ENCODE results near the gene ILKAP.
A peak's percentile ranks its signal among the peaks of the same experiment; 100 is the strongest.

ILKAP gene

DNA sequence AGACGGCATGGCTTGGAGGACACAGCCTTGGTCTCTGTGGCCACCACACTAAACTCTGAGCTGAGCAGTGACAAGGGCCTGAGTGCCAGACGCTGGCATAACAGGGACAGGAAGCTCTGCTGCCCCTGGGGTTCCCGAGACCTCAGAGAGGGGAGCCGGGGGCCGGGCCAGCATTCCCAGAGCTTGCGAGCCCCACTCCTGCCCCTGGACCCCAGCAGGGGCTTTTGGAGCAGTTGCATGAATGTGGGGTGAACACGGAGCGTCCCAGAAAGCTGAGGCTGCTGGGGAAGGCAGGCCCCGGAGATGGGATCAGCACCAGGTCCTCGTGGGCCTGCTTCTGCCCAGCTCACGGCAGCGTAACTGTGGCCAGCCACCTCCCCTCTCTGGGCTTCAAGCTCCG is 52.3 kb downstream of the ILKAP start:
- DNase-seq, result no peak

DNA sequence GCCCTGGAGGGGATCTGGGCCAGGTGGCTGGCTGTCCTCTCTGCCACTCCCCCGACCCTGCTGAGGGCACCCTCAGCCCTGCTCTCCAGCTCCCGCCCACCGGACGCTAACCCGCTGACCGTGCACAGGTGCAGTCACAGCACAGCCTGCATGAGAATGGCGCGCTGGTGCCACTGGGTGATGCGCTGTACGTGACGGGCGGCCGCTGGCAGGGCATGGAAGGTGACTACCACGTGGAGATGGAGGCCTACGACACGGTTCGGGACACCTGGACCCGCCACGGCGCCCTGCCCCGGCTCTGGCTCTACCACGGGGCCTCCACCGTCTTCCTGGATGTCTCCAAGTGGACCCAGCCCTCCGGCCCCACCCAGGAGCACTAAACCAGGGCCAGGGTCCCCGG is 52.8 kb downstream of the ILKAP start:
- no peak for DNase-seq

DNA sequence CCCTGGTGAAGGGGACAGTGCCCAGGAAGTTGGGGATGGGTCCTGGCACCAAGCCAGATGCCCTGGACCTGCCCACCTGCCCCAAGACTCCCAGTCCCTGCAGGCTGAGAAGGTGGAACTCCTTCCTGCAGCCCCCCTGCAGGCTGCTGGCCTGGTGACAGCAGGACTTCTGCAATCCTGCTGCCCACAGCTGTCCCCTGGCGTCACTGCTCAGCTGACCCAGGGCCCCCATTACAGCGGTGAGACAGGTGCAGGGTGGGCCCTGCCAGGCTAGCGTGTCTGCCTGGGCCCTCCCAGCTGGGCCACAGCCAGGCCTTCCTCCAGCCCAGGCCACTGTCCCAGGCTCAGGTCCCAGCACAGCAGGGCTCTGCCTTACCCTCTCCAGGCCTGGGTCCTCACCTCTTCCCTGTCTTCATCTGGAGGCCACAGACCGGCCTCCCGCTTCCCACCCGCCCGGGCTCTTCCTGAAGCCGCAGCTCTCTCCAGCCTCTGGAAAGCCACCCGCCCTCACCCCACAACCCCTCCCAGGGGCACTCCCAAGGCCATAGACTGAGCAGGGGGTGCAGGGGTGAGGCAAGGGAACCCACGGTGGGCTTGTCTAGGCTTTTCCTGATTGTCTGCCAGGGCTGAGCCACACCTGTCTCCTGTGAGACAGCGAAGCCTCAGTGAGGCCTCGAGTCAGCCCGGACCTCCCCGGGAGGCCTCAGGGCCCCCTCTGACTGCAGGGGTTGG is 53.5 kb downstream of the ILKAP start:
- no peak for DNase-seq

DNA sequence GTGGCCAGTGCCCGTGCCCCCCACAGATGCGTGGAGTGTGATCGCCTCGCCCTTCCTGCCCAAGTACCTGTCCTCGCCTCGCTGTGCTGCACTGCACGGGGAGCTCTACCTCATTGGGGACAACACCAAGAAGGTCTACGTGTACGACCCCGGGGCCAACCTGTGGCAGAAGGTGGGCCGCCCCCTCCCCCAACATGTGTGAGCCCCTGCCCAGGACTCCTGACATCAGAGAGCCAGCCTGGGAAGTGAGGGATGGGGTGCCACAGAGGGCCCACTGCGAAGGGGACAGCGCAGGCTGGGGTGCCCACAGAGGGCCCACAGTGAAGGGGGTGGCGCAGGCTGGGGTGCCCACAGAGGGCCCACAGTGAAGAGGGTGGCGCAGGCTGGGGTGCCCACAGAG is 54.5 kb downstream of the ILKAP start:
- DNase-seq, result no peak

DNA sequence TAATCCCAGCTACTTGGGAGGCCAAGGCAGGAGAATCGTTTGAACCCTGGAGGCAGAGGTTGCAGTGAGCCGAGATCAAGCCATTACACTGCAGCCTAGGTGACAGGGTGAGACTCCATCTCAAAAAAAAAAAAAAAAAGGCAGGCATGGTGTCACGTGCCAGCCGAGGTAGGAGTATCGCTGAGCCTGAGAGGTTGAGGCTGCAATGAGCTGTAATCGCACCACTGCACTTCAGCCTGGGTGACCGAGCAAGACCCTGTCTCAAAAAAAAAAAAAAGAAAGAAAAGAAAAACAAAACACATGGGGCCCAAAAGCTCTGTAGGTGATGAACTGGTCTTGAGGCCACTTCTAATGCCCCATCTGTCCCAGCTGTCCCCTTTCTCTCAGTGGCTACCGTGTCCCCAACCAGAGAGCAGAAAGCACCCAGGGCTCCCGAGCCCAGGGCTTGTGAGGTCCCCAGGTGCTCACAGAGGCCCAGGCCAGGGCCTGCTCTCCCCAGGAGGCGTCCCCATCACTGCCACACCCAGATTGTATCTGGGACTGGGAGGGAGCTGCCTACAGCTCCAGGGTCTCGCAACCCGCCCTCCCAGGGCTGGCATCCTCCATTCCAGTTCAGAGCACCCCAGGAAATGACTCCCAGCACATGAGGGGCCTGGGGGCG is 56.5 kb downstream of the ILKAP start:
- no peak for DNase-seq

DNA sequence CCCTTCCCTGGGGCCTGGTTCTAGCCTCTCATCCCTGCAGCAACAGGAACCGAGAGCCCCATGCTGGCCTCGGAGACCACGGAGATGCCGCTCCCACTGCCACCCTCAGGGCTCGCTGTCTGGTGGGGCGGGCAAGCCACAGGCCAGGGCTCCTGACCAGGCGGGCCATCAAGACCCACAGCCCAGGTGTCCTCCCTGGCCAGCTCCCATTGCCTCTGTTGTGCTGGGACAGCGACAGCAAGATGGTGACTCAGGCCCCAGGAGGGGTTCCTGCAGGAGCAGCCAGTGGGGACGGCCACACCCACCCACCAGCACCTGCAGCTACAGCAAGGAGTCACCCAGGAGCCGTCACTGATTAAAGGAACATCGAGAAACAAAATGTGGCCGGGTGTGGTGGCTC is 57.6 kb downstream of the ILKAP start:
- DNase-seq, result no peak

DNA sequence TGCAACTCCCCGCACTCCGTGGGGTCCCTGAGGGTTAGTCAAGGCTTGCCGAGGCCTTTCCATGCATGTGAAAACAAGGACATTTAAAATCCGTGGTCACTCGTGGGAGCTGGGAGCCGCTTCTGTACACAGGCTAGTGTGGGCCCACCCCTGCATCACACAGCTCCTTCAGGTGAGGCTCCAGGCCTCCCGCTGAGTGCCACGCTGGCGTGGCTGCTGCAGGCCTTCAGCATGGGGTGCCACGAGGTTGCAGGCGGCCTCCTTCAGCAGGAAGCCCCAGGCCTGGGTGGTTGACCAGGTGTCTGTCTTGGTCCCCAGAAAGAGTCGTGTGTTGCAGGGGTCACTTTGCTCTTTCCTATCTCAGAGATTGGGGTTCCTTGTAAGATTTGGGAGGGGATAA is 58.4 kb downstream of the ILKAP start:
- no peak for DNase-seq

DNA sequence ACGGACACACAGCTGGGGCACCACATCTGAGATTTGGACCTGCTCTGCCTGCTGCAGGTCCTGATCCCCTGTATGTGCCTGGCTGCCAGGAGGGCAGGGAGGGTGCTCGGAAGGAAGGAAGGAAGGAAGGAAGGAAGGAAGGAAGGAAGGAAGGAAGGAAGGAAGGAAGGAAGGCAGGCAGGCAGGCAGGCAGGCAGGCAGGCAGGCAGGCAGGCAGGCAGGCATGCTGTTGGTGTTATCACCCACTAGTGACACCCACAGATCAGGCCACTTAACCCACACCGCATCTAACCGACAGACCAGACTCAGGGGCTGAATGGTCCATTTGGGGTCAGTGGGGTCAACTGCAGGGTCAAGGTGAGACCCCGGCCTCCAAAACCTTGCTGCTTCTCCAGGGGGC is 59.2 kb downstream of the ILKAP start:
- no peak for DNase-seq

DNA sequence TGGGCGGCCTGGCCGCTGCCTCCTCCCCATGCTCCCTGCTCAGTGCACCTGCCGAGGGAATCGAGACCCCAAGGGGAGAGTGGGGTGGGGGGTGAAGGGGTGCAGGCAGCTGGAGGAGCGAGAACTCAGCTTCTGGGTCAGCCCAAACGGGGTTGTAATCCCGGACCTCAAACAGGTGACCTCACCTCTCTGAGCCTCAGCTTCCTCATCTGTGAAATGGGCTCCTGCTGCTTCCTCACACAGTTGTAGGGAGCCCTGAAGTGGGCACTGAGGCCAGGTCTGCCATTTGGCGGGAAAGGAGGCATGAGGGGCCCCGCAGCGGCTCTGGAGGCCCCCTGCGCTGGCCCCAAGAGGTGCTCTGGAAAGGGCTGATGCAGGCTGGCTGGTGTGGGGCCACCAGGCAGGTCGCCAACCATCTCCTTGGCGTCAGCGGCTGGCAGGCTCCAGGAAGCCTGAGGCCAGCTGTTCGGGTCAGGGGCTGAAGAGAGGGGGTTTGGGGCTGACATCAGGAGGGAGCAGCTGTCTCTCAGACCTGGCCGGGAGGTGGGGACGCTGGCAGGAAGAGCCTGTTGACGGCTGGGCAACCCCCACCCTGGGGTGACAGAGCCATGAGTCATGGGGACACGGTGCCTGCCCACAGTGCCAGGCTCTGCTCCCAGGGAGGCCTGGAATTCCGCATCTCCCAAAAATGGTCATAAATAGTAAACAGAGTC is 60.1 kb downstream of the ILKAP start:
- DNase-seq, result peak; percentile 88

DNA sequence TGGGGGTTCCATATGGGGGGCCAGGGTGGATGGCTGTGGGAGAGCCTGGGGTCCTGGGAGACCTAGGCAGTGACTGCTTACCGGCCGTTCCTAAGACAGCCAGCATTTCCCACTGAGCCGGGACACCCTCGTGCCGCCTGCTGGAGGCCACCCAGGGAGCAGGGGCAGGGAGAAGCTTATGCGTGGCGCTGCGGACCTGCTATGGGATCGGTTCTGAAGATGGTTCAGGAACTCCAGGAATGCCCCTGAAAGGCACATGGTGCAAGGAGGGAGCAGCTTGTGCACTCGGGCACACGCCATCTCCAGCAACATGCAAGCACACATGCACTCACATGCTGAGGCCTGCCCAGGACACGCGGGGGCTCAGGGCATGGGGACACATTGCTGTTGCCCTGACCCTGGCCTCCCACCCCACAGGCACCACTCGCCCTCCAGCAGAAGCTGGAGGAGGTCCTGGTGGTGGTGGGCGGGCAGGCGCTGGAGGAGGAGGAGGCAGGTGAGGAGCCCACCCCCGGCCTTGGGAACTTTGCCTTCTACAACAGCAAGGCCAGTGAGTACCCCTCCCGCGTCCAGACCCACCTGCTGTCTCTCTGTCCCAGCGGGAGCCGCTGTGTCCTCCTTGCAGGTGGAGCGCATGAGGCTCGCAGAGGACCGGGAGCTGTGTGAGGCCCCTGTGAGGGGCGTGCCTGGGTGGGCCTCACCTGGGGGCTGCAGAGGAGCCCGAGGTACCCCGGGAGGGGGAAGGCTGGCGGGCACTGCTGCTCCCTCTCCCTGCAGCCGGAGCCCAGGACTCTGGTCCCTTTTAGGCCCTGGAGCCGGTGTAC is 60.9 kb downstream of the ILKAP start:
- peak; percentile 40 for DNase-seq

DNA sequence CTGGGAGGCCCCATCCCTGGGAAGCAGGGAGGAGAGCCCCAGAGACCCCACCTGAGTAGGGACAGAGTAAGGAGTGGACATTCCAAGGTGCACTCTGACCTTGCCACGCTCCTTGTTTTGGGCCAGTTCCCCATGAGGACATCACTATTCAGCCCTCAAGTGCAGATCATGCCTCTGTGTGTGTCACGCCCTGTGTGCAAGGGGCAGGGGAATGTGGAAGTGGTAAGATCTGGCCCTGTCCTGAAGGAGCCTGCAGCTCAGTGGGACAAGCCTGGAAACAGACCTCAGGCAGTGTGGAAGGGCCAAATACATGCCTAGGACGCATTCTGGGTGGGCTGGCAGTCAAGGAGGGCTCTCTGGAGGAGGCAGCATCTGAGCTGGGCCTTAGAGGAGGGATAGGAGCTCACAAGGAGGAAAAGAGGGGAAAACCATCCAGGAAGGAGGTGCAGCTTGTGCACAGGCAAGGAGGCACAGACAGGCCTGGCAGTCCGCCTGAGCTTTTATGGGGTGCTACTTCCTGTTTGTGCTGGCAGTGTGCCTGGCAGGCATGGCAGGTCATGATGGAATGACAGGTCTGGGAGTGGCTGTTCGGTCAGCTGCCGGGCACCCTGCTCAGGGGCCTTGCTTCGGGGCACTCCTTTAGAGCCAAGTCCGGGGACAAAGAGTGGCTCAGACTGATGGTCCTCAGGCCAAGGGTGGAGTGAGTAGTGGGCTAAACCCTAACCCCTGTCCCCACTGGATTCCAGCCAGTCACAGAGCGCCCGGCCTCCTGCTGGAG is 61.8 kb downstream of the ILKAP start:
- peak; percentile 19 for DNase-seq

DNA sequence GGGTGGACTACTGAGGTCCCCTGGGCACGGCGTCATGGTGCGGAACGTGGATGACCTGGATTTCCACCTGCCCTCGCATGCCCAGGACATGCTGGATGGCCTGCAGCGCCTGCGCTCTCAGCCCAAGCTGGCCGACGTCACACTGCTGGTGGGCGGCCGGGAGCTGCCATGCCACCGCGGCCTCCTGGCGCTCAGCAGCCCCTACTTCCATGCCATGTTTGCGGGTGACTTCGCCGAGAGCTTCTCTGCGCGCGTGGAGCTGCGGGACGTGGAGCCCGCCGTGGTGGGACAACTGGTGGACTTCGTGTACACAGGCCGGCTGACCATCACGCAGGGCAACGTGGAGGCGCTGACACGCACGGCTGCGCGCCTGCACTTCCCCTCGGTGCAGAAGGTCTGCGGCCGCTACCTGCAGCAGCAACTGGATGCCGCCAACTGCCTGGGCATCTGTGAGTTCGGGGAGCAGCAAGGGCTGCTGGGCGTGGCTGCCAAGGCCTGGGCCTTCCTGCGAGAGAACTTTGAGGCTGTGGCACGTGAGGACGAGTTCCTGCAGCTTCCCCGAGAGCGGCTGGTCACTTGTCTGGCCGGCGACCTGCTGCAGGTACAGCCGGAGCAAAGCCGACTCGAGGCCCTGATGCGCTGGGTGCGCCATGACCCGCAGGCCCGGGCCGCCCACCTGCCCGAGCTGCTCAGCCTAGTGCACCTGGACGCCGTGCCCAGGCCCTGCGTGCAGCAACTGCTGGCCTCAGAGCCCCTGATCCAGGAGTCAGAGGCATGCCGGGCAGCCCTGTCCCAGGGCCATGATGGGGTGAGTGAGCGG is 62.6 kb downstream of the ILKAP start:
- no peak for DNase-seq

DNA sequence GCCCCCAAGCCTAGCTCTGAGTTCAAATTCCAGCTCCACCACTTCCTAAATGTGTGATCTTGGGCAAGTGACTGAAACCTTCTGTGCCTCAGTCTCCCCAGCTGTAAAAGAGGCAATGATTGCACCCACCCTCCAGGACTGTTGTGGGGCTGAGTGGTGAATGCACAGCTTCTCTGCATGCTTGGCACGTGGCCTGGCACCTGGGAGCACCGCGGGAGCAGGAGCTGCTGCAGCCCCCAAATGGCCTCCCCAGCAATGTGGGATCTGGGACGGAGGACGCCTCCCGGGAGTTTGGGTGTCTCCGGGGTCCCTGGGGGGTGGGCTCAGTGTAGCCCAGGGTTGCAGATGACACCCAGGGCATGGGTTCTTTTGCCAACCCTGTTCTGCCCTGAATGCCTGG is 63.5 kb downstream of the ILKAP start:
- DNase-seq, result no peak

DNA sequence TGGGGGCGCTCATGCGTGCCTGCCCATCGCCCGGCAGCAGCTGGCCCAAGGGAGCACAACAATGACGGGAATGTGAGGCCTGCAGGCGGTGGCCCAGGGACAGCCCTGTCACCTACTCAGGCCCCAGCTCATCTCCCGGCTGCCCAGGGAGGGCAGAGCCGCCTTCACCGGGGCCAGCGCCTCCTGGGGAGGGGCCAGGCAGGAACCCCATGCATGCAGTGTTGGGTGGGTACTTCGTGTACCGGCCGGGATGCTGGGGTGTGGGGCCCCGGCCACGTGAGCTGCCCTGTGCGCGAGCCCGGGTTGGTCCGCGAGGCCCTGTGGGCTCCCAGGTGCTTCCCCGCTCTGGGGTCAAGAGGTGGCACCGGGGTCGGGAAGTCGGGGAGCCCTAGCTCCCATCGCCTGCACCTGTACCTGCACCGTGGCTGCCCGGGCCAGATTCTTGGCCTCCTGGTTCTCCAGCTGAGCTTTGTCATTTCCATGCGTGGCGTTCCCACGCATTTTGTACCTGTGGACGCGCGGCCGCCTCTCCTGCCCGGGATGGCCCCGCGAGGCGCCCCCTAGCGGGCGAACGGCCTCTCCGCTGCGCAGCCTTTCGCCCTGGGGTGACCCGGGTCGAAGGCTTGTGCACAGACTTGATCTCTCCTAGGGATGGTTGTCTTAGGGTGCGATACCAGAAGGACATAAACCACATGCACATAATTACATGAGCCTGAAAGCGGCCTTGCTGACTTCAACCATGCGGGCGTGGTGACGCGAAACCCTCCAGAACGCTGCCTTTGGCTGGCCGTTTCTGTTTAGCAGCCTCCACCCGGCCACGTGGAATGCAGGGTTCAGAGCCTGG is 64.1 kb downstream of the ILKAP start:
- DNase-seq, result no peak

DNA sequence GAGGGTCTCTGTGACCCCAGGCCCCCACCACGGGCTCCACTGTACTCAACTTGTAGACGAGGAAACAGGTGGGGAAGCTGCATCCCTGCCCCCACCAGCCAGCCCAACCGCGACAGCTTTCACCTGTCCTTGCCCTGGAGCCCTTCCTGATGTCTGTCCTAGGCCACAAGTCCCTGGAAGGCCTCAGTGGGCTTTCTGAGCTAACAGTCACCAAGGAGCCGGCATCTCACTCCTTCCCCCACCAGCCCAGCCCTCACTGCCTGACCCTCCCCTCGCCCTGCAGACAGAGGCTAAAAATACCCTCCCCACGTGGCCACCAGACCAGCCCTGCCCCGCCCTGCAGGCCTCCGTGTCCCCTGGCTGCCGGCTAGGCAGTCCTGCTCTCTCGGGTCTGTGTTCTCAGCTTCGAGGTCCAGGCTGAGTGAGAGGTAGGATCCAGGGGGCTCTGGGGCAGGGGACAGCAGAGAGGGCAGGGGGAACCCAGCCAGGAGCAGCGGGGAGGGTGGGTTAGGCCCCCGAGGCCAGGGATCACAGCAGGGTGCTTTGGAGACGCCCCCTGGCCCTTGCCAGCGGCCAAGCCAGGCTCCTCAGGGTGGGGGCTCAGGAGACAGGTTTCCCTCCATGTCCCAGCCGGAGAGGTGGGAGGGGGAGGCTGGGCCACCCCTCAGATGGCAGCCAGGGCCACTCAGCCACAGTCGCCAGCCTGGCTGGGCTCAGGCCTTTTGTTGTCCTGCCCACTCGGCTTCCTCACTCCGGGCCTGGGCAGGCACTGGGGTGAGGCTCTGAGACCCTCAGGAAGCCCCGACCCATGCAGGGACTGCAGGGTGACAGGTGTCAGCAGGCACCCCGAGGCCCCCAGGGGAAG is 64.9 kb downstream of the ILKAP start, which contains the start of gene KLHL30:
Gene KLHL30 (plus strand): TSS at position 338 of the 865 bp plus-strand sequence. CDS start 2,087 bp downstream, outside the sequence.
- DNase-seq, result peak; percentile 41

DNA sequence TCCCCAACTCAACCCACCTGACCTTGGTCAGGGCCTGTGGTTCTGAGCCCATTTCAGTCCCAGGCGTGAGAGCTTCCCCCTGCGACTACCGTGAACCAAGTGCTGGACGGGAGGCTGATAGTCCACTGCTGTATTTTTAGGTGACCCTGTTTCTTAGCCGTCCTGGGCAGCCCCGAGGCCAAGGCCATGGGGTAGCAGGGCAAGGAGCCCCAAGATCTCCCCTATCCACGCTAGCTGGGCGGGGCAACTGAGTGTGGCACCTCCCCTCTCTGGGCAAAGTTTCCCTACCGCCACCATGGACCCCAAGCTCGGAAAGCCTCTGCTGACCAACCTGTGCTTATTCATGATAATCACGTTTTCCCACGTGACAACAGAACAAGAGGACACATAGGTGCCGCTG is 65.6 kb downstream of the ILKAP start:
- DNase-seq, result no peak

DNA sequence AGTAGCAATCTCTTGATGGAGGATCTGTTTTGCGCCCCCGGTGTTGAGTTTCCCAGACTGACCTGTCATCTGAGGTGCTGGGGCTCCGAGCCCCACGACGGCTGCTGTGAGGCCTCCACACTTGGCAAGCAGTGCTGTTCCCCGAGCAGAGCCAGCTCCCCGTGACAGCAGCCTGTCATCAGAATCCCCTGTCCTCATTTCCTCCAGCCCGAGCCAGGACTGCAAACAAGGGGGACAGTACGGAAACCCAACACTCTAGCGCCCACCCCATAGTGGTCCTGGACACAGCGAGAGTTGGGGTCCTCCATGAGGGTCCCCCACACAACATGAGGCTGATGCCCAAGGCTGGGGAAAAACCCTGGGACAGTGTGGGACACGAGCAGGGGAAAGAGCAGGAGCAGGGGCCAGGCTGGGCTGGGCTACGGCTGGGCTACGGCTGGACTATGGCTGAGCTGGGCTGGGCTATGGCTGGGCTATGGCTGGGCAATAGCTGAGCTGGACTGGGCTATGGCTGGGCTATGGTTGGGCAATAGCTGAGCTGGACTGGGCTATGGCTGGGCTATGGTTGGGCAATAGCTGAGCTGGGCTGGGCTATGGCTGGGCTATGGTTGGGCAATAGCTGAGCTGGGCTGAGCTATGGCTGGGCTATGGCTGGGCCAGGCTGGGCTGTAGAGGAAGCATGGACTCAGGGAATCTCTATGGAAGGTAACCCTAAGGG is 66.5 kb downstream of the ILKAP start:
- DNase-seq, result peak; percentile 58

DNA sequence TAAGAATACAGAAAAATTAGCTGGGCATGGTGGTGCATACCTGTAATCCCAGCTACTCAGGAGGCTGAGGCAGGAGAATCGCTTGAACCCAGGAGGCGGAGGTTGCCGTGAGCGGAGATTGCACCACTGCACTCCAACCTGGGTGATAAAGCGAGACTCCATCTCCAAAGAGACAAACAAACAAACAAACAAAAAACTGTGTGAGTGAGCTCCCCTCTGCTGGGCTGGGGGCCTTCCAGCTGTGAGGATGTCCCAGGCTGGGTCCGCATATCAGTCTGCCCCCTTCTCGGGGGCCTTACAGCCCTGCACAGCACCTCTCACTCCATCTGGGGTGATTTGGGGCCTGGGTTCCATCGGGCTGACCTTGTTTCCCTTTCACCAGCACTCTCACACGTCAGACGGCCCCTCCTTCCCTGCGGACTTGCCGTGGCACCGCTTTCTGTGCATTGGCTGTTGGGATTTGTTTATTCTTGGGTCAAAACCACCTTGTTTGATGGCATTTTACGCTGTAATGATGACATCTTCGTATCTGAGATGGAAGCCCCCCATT is 67.8 kb downstream of the ILKAP start:
- DNase-seq, result no peak
